GM19463 (cell line): ENCODE measurements around the gene RTRAF.

ENCODE experiments used
- ATAC-seq: cut with Tn5 transposase; IDR thresholded peaks from one replicate; pipeline ENCODE4 v1.9.1; 2021; ENCODE audit warnings: mild to moderate bottlenecking, moderate library complexity; ENCODE audit not compliant: unreplicated experiment

Gene RTRAF

DNA sequence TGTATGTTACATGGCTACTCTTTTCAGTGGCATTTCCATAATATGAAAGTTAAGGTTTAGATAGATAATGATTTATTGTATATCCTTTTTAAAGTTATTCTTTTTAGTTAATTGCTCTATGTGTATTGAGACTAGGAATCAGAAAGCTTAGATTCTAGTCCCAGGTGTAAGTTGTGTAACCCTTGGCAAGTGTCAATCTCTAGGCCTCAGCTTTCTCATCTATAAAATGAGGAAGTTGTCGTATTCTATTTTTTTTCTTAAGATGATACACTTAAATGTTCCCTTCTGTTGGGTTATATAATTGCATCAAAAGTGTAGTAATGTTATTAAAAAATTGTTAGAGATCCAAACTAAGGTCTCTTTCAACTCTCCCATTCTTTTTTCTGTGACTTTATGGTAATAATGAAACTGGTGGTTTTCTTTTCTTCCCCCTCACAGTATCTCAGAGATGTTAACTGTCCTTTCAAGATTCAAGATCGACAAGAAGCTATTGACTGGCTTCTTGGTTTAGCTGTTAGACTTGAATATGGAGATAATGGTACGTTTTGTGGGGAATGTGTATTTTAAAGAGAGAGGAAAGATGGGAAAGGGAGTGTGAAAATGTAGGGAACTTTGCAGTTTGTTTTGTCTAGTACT lies 4.1 kb downstream of the RTRAF start:
- no peak for ATAC-seq

DNA sequence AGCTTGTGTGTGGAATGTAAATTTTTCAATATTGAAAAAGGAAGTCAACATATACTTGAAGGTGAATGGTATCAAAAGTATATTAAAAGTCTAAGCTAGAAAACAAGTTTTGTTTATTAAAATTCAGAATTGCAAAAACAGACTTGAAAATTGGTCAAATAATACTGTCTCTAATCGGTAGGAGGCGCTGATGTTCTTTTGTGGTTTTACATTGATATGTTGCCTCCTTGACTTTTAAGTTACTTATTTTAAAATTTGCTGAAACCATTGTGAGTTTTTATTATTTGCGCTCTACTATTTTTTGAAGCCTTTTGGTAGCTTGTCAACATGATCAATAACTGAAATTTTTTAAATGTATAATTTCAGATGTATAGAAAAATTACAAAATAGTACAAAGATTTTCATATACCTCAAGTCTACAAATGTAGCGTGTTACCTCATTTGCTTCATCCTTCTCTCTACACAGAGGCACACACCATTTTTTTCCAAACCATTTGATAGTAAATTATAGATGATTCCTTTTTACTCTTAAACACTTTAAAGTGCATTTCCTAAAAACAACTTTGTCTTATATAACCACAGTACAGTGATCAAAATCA lies 6.9 kb downstream of the RTRAF start:
- ATAC-seq = no peak

DNA sequence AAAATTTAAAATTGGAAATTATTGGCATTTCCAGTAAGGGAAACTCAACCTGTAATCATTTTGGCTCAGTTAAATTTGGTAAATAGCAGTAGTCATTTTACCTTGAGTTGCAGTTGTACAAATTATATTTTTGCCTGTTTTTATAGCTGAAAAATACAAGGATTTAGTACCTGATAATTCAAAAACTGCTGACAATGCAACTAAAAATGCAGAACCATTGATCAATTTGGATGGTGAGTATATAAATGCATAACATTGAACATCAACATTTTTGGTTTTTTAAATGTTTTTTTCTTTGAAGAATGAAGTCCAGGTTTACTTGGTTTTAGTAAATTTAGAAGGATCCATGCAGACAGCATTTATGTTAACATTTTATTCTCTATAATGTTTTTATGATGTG lies 9.0 kb downstream of the RTRAF start:
- ATAC-seq = no peak

DNA sequence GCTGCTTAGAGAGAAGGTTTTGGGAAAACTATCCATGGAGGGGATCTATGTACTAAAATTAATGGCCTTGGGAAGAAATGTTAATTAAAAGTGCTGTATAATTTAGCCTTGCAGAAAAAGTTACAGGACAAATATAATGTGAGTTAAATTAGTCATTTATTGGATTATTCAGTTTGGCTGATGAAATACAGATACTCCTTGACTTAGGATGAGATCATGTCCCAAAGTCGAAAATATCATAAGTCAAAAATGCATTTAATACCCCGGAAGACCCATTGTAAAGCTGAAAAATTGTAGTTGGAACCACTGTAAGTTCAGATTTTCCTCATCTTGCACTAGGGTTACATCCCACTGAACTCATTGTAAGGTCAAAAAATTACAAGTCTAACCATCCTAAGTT lies 9.7 kb downstream of the RTRAF start:
- no peak for ATAC-seq

DNA sequence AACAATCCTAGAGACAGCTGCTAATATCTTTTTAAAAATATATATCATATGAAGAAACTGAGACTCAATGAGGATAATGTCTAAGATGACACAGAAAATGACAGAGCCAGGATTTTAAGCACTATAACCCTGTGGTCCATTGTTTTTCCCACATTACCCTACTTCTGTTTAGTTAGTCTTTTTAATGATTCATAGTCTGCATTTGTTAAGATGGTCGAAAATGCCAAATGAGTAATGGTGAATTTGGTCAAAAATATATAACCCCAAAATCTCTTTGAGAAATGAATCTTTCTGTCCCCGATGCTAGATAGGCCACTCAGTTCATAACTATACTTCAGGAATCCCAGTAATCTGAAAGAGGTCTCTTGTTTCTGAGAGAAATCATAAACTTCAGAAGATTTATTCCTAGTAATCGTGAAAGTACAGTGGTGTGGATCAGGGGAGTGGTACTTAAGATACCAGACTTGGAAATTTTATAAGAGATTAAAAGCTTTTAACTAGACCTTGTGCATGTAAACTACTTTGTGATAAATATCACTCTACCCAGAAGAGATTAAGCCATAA lies 10.8 kb downstream of the RTRAF start:
- no peak for ATAC-seq

DNA sequence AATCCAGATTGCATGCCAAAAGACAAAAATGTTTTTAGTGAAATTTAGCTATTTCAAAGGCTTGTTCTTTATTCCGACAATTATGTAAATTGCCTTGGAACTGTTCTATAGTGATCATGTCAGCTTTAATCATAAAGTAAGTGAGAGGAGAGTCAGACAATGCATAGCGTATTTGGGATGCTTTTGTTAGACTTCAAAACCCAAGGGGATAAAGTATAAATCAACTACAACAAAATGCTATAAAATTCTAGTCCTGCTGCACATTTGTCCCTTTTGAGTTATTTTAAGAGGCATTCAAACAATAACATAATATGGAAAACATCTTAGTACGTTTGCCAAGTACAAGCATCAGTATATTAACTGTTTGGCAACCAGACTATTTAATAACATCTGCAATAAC lies 11.3 kb downstream of the RTRAF start:
- ATAC-seq = no peak

DNA sequence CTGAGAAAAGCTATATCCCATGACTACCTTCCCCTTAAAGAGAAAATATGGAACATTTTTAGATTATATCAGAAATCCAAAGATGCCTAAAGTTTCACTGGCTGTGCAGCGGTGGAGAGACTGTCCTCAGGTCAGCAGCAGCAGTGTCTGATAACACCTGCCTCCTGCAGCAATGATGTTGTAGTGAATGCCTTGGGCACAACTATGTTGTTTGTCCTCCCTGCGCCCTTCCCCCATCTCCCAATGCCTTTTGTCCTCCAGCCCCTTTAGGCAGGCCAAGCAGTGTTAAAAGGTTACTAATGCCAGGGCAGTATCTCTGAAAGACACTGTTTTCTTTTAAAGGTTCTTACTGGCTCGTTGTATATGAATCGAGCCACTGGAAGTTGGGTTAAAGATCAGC lies 13.2 kb downstream of the RTRAF start:
- ATAC-seq = no peak

DNA sequence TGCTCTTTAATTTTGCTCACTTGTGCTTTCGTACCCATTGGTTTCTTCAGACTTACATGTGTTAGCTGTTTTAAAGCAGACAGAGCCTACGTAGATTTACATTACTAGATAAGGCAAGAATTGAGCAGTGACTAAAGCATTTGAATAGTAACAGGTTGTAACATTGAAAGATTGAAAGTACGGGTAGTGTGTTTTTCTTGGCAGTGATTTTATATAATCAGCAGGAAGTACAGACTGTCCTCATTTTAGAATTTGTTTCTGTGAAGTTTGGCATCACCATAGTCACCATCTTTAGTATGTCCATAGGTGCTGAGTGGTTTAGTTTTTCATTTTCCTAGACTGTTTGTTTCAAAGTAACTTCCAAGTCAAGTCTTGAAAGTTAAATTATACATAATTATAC lies 14.0 kb downstream of the RTRAF start:
- ATAC-seq = no peak

DNA sequence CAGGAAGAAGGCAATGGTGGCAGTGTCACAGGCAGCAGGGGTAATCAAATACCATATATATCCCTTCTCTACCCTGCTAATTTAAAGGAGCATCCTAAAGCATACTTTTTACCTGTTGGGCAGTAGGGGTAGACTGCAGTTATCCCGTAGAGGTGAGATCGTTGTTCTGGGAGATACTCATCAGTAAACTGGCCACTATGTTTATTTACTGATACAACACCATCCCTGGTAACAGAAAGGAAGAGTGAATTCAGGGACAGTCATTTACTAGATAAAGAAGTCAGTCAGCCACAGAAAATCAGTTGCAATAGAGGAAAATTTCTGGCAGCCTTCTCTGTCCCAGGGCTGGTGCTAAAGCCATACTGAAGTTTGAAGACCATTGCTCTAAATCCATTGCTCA lies 16.3 kb downstream of the RTRAF start:
- no peak for ATAC-seq

DNA sequence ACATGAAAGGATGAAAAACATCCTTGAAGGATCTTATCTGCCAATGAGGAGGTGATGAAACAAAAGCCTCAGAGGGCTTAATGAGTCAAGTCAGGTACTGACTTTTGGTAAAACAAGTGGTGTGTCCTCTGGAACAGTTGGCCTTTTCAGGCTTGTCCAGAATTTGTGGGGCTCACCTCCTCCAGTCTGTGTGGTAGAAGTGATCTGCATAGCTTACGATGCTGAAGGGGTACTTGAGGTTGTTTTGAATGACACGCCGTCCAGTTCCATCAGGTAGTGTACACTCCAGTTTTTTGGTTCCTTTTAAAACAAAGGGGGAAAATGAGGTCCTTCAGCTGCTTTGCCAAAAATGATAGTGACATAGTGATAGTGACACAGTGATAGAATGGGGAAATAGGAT lies 17.0 kb downstream of the RTRAF start:
- no peak for ATAC-seq

DNA sequence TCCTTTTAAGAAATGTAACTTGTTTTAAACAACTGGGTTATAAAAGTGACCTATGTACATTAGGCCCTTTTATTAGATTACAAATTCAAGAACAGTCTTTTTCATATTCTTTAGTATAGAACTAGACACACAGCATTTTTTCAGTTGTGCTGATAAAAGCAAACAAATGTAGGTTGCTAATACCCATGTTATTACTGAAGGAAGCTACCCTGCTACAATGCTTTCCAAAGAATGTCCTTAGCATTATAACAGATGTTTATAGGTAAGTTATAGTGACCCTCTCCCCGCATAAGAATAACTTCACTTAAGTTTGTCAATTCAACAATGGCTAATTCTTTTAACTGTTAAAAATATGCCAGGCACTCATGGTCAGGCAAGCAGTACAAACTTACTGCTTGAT lies 17.9 kb downstream of the RTRAF start:
- no peak for ATAC-seq

DNA sequence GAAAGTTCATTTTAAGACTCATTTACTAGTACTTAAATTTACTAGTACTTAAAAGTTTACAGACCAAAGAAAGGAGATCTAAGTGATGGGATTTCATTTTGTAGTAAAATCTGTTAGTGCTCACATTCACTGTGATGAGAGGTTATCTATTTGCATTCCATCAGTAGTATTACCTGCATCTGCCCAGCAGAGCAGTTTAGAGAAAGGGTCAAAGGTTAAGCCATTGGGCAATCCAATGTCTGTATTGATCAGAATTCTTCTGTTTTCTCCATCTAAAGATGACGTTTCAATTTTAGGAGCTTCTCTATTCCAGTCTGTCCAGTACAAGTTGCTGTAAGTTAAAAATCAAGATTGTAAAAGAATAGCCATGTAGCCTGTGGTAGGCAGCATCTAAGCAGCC lies 18.3 kb downstream of the RTRAF start:
- no peak for ATAC-seq

DNA sequence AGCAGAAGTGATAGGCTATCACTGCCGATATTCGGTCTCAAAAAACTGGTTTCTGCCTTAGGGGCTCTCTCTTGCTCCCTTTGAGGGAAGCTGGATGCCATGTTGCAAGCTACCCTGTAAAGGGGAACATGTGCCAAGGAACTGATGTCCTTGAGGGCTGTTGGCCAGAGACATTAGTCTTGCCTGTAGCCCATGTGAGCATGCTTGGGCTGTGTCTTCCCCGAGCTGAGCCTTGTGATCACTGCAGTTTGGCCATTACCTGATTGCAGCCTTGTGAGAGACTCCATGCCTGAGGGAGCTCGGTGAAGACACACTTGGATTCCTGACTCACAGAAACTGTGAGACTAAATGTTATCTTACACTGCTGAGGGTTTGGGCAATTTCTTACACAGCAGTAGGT lies 18.8 kb downstream of the RTRAF start:
- ATAC-seq = no peak

DNA sequence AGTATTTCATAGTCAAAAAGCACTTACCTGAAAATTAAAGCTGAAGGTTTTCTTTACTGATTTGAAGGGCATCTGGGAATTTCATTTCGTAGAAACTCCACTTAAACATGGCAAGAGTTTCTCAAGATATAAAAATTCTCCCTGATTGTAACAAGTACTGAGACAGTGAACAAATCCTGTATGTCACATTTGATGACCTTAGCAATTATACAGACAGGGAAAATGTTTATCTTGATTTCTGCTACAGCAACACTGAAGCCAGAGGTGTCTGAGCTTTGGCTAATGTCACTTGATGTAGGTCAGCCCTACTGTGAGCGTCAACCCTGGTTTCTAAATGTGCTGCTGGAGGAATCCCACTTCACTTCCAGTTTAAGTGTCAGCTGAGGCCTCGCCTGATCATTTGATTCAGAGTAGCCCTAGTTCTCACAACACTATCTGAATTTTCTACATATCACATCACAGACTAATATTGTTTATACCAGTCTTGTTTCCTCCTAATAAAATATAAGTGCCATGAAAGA lies 20.9 kb downstream of the RTRAF start:
- no peak for ATAC-seq

DNA sequence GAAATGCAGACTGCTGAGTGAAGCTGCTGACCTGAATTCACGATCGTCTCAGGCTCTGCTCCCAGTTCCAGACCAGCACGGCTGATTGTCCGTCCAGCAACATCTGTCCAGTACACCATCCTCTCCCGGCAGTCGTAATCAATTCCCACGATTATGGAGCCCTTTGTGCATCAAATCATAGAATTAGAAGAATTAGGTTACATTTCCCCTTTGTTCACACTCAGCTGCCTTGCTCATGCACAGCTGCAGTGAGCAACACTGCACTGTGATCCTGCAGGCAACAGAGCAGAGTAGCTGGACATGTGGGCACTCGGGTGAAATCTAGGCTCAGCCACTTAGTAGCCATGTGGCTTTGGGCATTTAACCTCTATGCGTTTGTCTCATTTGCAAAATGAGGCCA lies 22.2 kb downstream of the RTRAF start:
- ATAC-seq = no peak

DNA sequence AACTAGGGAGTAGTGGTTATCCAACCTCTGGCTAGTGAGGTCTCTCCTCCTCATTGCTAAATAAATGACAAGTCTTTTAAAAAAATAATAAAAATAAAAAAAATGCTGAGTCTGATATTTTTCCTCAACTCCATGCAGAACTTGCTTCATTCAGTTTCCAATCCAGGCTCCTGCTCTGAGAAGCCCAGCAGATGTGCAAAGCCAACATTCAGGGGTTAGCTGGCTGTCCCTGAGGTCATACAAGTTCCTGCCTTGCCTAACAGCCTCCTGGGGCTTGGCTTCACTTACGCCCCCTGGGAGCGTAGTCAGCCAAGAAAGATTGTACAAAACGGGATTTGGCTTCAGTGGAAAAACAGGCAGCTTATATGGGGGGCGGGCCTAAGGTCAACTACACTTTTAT lies 23.3 kb downstream of the RTRAF start:
- no peak for ATAC-seq

DNA sequence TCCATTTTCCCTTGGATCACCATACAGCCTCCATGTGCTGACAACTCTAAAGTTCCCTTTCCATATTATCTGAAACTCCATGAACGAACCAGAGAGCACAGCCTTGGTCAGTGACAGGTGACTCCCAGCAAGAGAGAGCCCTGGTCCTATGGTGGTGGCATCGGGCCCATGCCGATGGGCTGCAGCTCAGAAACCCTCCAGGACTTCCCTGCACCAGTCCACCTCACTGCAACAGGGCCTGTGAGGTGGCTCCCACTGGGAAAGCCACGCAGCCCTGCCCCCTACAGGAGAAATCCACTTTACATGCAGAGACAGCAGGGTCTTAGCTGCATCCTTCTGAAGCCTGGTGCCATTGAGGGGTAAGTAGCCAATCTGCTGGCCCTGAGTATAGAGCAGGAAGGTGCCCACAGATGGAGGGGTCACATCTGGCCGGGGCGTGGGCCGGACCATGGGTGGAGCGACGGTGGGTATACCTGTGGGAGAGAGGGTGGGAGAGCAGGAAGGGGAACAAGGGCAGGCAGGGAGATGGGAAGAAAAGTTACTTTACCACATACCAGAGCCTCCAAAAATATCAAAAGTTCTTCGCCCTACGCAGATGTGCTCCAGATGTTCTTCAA lies 24.7 kb downstream of the RTRAF start:
- ATAC-seq = no peak

DNA sequence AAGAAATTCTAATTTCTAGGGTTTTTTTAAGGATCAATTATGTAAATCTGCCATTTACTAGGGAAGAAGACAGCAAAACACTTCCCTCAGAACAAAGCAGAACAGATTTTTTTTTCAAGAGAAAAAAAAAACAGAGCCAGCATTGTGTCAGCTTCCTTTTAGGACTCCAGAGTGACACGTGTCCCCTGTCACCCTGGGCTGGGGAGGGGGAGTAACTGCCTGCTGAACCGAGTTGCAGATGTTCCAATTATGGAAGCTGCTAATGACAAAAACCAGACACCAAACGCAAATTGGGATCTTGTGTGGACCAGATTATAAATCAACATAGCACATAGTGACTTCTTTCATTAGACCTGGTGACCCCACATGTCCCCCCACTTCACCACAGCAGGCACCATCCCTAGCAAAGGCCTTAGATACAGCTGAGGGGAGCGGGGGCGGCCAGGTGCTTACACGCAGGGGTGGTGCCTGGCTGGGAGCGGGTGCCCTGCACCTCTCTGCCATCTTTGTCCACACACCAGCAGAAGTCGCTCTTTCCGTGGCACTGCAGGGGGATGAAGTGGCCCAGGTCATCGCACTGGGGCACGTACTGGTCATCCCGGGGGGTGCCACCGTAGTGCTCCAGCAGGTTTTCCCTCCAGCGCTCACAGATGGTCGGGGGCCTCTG lies 25.4 kb downstream of the RTRAF start:
- no peak for ATAC-seq

DNA sequence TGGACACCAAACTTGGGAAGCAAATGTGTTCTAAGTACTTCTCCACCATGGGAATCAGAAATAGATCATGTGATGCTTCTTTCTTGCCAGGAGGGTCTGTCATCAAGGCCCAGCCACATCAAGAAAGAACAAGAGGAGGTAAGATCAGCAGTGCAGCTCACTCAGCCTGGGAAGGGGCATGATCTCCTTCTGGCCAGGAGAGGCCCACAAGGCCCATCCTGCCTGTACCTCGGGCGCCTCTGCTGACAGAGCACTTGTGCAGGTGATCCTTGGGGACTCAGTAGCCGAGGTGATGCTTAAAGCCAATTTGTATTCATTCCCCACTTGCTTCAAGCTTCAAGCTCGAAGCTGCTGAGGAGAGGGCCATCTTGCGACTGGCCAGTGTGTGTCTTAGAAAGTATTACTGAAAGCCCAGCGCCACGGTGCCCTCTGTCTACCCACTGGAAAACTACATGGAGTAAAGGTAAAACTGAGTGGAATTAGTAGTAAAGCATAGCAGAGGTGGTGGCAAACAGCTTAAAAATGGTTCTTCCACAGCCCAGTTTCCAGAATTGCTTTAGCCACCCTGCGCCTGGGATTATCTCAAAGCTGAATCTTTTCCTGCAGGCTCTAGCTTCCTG lies 26.2 kb downstream of the RTRAF start:
- no peak for ATAC-seq

DNA sequence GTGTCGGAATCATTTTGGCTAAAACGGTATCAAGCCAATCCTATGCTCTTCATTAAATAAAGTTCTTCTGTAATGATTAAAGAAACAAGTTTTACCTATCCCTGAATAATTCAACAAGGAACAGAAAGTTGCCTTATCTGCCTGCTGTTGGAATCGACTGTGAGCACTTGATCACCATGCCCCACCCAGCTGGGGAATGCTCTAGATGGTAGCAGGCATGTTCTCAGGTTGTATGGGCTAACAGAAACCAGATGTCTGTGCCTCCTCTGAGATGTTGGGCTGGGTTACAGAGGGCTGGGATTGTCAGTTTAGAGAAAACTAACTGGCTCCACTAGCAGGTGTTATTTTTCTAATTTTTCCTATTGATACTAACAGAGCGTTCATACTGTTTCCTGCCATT lies 28.9 kb downstream of the RTRAF start:
- ATAC-seq = no peak

DNA sequence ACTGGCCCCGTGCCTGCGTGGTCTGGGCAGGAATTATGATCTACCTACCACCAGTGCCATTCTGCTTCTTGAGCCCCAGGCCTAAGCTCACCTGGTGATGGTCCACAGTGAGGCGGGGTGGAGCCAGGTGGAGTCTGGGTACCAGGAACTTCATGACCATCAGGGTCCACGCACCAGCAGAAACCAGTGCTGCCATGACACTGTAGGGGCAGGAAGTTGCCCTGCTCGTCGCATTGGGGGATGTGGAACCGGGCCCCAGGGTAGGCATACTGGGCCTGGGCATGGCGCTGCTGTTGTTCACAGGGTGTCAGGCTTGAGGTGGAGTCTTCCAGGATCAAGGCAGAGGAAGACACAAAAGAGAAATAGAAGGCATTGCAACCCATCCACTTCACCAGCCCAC lies 29.6 kb downstream of the RTRAF start:
- ATAC-seq = no peak
